HFF-Myc (cell line): Measurements from ENCODE around the gene NEK7.

ENCODE experiments used
- DNase-seq: peaks from one replicate; pipeline ENCODE4 v3.0.0-alpha.2; 2011; ENCODE audit warnings: low read depth; ENCODE audit errors: extremely low read depth
- H3K4me3 ChIP-seq: replicated peaks from 2 replicates; pipeline ENCODE4 v1.5.1; 2011; ENCODE audit warnings: low read depth, mild to moderate bottlenecking, control low read depth, low read length
- CTCF ChIP-seq: IDR thresholded peaks from 2 replicates; pipeline ENCODE4 v1.5.1; 2012; ENCODE audit warnings: mild to moderate bottlenecking, low read depth, low read length, control low read depth; ENCODE audit errors: missing control alignments

The NEK7 gene

GRCh38 chr1:198161718-198162090 is 4.9 kb downstream of the NEK7 start:
- no peak overlapping the region for H3K4me3 ChIP-seq
- no peak for DNase-seq
- no peak for TF ChIP-seq CTCF

- H3K4me3 ChIP-seq = no peak overlapping the region
- no peak for TF ChIP-seq CTCF
- DNase-seq = no peak
Observed at GRCh38 chr1:198162091-198162767, 5.4 kb downstream of the NEK7 start.

GRCh38 chr1:198165927-198166647 is 9.3 kb downstream of the NEK7 start:
- no peak for DNase-seq
- TF ChIP-seq CTCF = no peak
- no peak overlapping the region for H3K4me3 ChIP-seq

GRCh38 chr1:198166900-198167299 is 10.1 kb downstream of the NEK7 start:
- TF ChIP-seq CTCF = no peak
- no peak for DNase-seq
- no peak overlapping the region for H3K4me3 ChIP-seq

GRCh38 chr1:198167436-198167934 is 10.7 kb downstream of the NEK7 start:
- no peak for TF ChIP-seq CTCF
- no peak for DNase-seq
- no peak overlapping the region for H3K4me3 ChIP-seq

GRCh38 chr1:198168227-198168626 is 11.4 kb downstream of the NEK7 start:
- DNase-seq = no peak
- no peak overlapping the region for H3K4me3 ChIP-seq
- TF ChIP-seq CTCF = no peak
